Ishikawa (cell line): ENCODE data around the gene IZUMO1.

ENCODE experiments used
- CEBPB ChIP-seq: IDR thresholded peaks from 2 replicates; pipeline ENCODE4 v1.6.1; 2012
- CREB1 ChIP-seq: IDR thresholded peaks from 2 replicates; pipeline ENCODE4 v1.6.1; 2012; ENCODE audit warnings: low read depth
- EGR1 ChIP-seq: IDR thresholded peaks from 2 replicates; pipeline ENCODE4 v1.6.1; 2012
- EP300 ChIP-seq: IDR thresholded peaks from 2 replicates; pipeline ENCODE4 v1.6.1; 2012; ENCODE audit warnings: borderline replicate concordance
- FOXM1 ChIP-seq: IDR thresholded peaks from 2 replicates; pipeline ENCODE4 v1.6.1; 2012; ENCODE audit warnings: low read depth, borderline replicate concordance
- NFIC ChIP-seq: IDR thresholded peaks from 2 replicates; pipeline ENCODE4 v1.6.1; 2012
- RAD21 ChIP-seq: IDR thresholded peaks from 2 replicates; pipeline ENCODE4 v1.6.1; 2012; ENCODE audit warnings: low read depth
- TAF1 ChIP-seq: IDR thresholded peaks from 2 replicates; pipeline ENCODE4 v1.6.1; 2012; ENCODE audit warnings: low read depth, mild to moderate bottlenecking
- TCF12 ChIP-seq: IDR thresholded peaks from 2 replicates; pipeline ENCODE4 v1.6.1; 2012; ENCODE audit warnings: low read depth
- TEAD4 ChIP-seq: IDR thresholded peaks from 2 replicates; pipeline ENCODE4 v1.6.1; 2012
- YY1 ChIP-seq: IDR thresholded peaks from 2 replicates; pipeline ENCODE4 v1.6.1; 2012; ENCODE audit warnings: low read depth
- ZBTB7A ChIP-seq: IDR thresholded peaks from 2 replicates; pipeline ENCODE4 v1.6.1; 2012; ENCODE audit warnings: low read depth
- TF ChIP-seq, protein P1 (sequence below): IDR thresholded peaks from 2 replicates; pipeline ENCODE4 v1.6.1; 2012
- TF ChIP-seq, protein P2 (sequence below): IDR thresholded peaks from 2 replicates; pipeline ENCODE4 v1.6.1; 2012; ENCODE audit warnings: low read depth, mild to moderate bottlenecking
- TF ChIP-seq, protein P3 (sequence below): IDR thresholded peaks from 2 replicates; pipeline ENCODE4 v1.6.1; 2012

Gene IZUMO1

DNA sequence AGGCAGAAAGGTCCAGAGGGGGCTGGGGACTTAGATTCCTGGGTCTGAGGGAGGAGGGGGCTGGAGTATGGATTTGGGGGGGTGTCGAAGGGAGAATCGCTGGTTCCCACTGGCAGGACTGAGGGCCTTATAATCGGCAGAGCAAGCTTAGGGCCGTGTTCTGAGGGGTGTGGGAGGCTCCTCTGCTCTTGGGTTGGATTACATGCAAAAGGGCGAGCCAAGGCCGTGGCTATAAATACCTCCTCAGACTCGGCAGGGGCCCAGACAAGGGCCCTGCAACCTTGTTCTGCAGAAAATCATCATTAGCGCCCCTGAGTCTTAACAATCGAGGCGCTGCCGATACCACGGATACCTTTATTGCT lies 26.5 kb downstream of the IZUMO1 start:
- no peak for TF ChIP-seq TEAD4
- TF ChIP-seq CREB1 = no peak
- no peak for TF ChIP-seq YY1
- no peak for TF ChIP-seq RAD21
- TF ChIP-seq, protein P1, sequence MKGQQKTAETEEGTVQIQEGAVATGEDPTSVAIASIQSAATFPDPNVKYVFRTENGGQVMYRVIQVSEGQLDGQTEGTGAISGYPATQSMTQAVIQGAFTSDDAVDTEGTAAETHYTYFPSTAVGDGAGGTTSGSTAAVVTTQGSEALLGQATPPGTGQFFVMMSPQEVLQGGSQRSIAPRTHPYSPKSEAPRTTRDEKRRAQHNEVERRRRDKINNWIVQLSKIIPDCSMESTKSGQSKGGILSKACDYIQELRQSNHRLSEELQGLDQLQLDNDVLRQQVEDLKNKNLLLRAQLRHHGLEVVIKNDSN = no peak
- no peak for TF ChIP-seq EGR1
- TF ChIP-seq, protein P2, sequence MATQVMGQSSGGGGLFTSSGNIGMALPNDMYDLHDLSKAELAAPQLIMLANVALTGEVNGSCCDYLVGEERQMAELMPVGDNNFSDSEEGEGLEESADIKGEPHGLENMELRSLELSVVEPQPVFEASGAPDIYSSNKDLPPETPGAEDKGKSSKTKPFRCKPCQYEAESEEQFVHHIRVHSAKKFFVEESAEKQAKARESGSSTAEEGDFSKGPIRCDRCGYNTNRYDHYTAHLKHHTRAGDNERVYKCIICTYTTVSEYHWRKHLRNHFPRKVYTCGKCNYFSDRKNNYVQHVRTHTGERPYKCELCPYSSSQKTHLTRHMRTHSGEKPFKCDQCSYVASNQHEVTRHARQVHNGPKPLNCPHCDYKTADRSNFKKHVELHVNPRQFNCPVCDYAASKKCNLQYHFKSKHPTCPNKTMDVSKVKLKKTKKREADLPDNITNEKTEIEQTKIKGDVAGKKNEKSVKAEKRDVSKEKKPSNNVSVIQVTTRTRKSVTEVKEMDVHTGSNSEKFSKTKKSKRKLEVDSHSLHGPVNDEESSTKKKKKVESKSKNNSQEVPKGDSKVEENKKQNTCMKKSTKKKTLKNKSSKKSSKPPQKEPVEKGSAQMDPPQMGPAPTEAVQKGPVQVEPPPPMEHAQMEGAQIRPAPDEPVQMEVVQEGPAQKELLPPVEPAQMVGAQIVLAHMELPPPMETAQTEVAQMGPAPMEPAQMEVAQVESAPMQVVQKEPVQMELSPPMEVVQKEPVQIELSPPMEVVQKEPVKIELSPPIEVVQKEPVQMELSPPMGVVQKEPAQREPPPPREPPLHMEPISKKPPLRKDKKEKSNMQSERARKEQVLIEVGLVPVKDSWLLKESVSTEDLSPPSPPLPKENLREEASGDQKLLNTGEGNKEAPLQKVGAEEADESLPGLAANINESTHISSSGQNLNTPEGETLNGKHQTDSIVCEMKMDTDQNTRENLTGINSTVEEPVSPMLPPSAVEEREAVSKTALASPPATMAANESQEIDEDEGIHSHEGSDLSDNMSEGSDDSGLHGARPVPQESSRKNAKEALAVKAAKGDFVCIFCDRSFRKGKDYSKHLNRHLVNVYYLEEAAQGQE = no peak
- TF ChIP-seq TCF12 = no peak
- TF ChIP-seq EP300 = no peak
- TF ChIP-seq ZBTB7A = no peak
- no peak for TF ChIP-seq NFIC
- TF ChIP-seq, protein P3, sequence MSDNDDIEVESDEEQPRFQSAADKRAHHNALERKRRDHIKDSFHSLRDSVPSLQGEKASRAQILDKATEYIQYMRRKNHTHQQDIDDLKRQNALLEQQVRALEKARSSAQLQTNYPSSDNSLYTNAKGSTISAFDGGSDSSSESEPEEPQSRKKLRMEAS = no peak

DNA sequence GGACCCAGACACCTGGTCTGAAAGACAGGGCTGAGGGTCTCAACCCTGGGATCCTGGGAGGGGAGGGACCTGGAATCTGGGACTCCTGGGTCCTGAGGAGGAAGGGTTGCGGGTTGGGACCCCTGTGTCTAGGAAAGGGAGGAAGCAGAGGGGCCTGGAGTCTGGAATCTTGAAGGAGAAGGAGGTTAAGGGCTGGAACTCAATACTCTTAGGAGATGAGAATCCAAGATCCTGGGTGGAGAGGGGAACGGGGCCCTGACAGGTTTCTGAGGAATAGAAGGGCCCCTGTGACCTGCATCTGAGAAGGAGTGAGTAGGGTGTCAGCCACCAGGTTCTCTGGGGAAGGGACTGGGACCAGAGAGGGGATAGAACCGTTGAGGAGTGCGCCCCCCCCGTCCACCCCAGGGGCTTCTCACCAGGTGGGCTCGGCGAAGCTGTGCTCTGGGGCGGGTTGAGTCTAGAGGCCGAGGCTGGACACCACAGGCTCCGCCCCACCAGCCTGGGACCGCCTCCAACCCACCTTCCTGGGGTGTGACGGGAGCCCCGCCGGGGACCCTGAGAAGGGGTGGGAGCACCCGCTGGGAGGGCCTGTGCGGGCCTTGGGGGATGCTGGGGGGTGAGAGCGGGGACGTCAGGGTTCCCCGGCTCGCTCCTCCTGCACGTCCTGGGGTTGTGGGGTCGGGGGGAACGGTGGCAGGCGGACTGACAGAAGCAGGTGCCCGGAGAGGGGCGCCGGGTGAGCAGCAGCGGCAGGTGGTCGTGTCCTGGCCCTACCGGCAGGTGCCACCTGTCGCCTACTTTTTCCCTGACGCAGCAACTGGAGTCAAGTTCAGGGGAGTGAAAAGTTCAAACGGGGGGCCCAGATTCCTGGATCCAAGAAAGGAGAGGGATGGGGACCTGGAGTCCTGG lies 27.2 kb downstream of the IZUMO1 start, which contains the start of gene MAMSTR:
TSS of gene MAMSTR (minus strand) at position 463 of the 909 bp plus-strand sequence. CDS start 694 bp downstream, outside the sequence.
- TF ChIP-seq FOXM1 = no peak
- TF ChIP-seq TAF1 = no peak
- TF ChIP-seq NFIC = no peak
- TF ChIP-seq TCF12 = no peak
- no peak for TF ChIP-seq ZBTB7A
- TF ChIP-seq, protein P3 = no peak
- no peak for TF ChIP-seq EP300
- TF ChIP-seq RAD21 = no peak
- no peak for TF ChIP-seq TEAD4
- TF ChIP-seq CEBPB = no peak
- TF ChIP-seq, protein P1 = no peak
- TF ChIP-seq, protein P2 = no peak
- TF ChIP-seq CREB1 = no peak
- no peak for TF ChIP-seq YY1
- TF ChIP-seq EGR1 = no peak

DNA sequence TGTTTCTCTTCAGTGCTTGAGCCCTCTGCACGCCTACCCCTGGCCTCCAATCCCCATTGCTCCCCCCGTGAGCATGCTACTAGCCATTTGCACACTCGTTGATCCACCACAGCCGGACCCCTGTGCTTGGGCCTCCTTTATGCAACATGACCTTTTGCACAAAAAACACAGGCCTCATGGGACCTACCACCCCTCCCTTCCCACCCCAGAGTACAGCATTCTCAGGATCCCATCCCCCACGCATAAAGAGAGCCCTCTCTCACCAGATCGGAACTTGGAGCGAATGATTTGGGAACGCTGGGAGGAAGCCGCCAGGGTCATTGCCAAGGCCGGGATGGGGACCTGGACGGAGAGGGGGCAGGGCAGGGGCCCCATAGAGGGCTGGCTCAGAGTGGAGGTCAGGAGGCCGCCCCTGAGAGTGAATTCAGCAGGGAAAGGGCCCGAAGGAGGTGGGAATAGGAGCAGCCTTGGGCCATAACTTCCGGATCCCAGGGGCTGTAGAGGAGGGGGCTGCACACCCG lies 27.9 kb downstream of the IZUMO1 start:
- TF ChIP-seq RAD21 = no peak
- no peak for TF ChIP-seq CEBPB
- no peak for TF ChIP-seq TCF12
- TF ChIP-seq YY1 = no peak
- no peak for TF ChIP-seq EP300
- no peak for TF ChIP-seq TAF1
- TF ChIP-seq ZBTB7A = no peak
- TF ChIP-seq EGR1 = no peak

DNA sequence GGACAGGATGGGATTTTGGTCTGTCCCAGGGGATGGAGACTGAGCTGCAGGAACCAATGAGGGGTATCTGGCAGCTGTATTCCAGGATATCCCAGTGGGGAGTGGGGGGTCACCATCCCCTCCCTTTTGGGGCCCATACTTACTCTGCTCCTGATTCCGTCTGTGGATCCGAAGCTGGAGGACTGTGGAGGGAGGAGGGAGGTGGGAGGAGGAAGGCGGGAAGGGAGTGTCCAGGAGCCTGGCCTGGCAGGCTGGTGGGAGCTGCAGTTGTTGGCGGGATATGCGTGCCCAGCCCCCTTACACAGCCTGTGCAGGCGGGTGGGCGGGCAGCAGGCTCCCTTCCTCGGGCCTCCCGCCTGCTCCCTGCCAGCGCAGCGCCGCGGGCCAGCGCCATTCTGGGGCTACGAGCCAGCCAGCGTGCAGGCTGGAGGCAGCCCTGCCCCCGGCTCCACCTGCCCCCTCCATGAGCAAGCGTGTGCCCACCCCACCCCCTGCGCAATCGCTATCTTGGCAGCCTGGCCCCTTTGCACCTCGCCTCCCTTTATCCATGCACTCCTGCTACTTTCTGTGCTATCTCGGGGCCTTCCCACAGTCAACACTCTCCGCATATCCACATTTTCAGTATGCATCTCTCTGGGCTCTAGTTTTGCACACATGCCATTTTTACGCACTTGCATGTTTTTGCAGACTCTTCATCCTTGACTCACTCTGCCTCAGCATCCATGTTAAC lies 30.0 kb downstream of the IZUMO1 start:
- TF ChIP-seq, protein P2 = no peak
- TF ChIP-seq YY1 = peak; percentile 59
